Measurements from ENCODE around the gene DCLK1. TPM values are rescaled to one million over a fixed set of nuclear protein-coding genes. Genes with fewer than 3 reads are reported as not detected.

Gene DCLK1
- total RNA-seq, 2 donors from 2014 or later = 25.6 to 27.8 TPM

- DNase-seq (ENCODE audit: low spot score) = no peak
- H3K4me3 ChIP-seq = peak overlapping the region; percentile 56
These were observed 23.5 kb upstream of the DCLK1 start for GRCh38 chr13:36154567-36155291.

GRCh38 chr13:36151591-36151990 is 20.4 kb upstream of the DCLK1 start:
- Histone ChIP-seq H3K27me3 (replicated peaks; ENCODE audit: insufficient read depth) (no peaks in the 10 kb centered on the region), H3K27ac (no peak overlapping the region), H3K4me1 (ENCODE audit: control insufficient read depth in 1 of 2, low read depth in 2 of 2) (peaks cover 4% of the 10 kb centered on the region in 2 donors), H3K9me3 (no peaks in the 10 kb centered on the region), H3K36me3 (no peaks in the 10 kb centered on the region), H3K4me3 (no peak overlapping the region)
- ATAC-seq (ENCODE audit: insufficient number of reproducible peaks, low FRiP score, low read depth) = no peak
- no peak for DNase-seq (ENCODE audit: low spot score)
- no peak for TF ChIP-seq CTCF (IDR thresholded peaks at IDR 0.05)

More at GRCh38 chr13:36154567-36155291, 23.5 kb upstream of the DCLK1 start:
- peaks cover 4% of the 10 kb centered on the region in 2 donors for H3K4me1 ChIP-seq (ENCODE audit: control insufficient read depth in 1 of 2, low read depth in 2 of 2)
- no peaks in the 10 kb centered on the region for H3K27me3 ChIP-seq (replicated peaks; ENCODE audit: insufficient read depth)
- H3K27ac ChIP-seq = no peak overlapping the region
- ATAC-seq (ENCODE audit: insufficient number of reproducible peaks, low FRiP score, low read depth) = no peak
- TF ChIP-seq CTCF (IDR thresholded peaks at IDR 0.05) = no peak
- no peaks in the 10 kb centered on the region for H3K36me3 ChIP-seq
- no peaks in the 10 kb centered on the region for H3K9me3 ChIP-seq

GRCh38 chr13:36148446-36148845 is 17.3 kb upstream of the DCLK1 start:
- no peak for TF ChIP-seq CTCF (IDR thresholded peaks at IDR 0.05)
- ATAC-seq (ENCODE audit: insufficient number of reproducible peaks, low FRiP score, low read depth) = no peak
- H3K27ac ChIP-seq = no peak overlapping the region

GRCh38 chr13:36147330-36147729 is 16.1 kb upstream of the DCLK1 start:
- Histone ChIP-seq H3K4me1 (ENCODE audit: control insufficient read depth in 1 of 2, low read depth in 2 of 2) (no peaks in the 10 kb centered on the region), H3K27me3 (replicated peaks; ENCODE audit: insufficient read depth) (no peaks in the 10 kb centered on the region), H3K9me3 (no peaks in the 10 kb centered on the region), H3K27ac (no peak overlapping the region), H3K36me3 (no peaks in the 10 kb centered on the region), H3K4me3 (no peak overlapping the region)
- ATAC-seq (ENCODE audit: insufficient number of reproducible peaks, low FRiP score, low read depth) = no peak
- DNase-seq (ENCODE audit: low spot score) = no peak
- TF ChIP-seq CTCF (IDR thresholded peaks at IDR 0.05) = no peak

More at GRCh38 chr13:36148446-36148845, 17.3 kb upstream of the DCLK1 start:
- H3K9me3 ChIP-seq = no peaks in the 10 kb centered on the region
- no peaks in the 10 kb centered on the region for H3K4me1 ChIP-seq (ENCODE audit: control insufficient read depth in 1 of 2, low read depth in 2 of 2)
- no peaks in the 10 kb centered on the region for H3K27me3 ChIP-seq (replicated peaks; ENCODE audit: insufficient read depth)
- no peak overlapping the region for H3K4me3 ChIP-seq
- H3K36me3 ChIP-seq = no peaks in the 10 kb centered on the region
- DNase-seq (ENCODE audit: low spot score) = no peak

GRCh38 chr13:36146511-36147269 is 15.5 kb upstream of the DCLK1 start:
- DNase-seq (ENCODE audit: low spot score) (no peak), ATAC-seq (ENCODE audit: insufficient number of reproducible peaks, low FRiP score, low read depth) (no peak)
- Histone ChIP-seq H3K9me3 (no peaks in the 10 kb centered on the region), H3K36me3 (no peaks in the 10 kb centered on the region), H3K27ac (no peak overlapping the region), H3K4me3 (no peak overlapping the region), H3K27me3 (replicated peaks; ENCODE audit: insufficient read depth) (no peaks in the 10 kb centered on the region), H3K4me1 (ENCODE audit: control insufficient read depth in 1 of 2, low read depth in 2 of 2) (no peaks in the 10 kb centered on the region)
- no peak for TF ChIP-seq CTCF (IDR thresholded peaks at IDR 0.05)
